GM23338 (cell line): ENCODE measurements around the gene MARK2. TPM values are rescaled to one million over a fixed set of nuclear protein-coding genes. Genes with fewer than 3 reads are reported as not detected.

Source experiments
- ATAC-seq: fragments of 200-7000 bp; cut with Tn5 transposase; 3 replicates; pipeline ENCODE4 v1.9.1; 2020
- DNase-seq: peaks from one replicate; pipeline ENCODE4 v3.0.0-alpha.2; 2015; ENCODE audit warnings: low spot score
- H2AFZ ChIP-seq: fragments of 200-600 bp; sonication (generic); 2 replicates; pipeline ENCODE4 v1.8.0; 2016; ENCODE audit warnings: antibody characterized with exemption, mild to moderate bottlenecking, moderate library complexity
- H3F3A ChIP-seq: fragments of 200-600 bp; sonication (generic); replicated peaks from 2 replicates; pipeline ENCODE4 v1.8.0; 2017; ENCODE audit warnings: antibody characterized with exemption, mixed run types, low read depth
- H3K27ac ChIP-seq: fragments of 200-600 bp; sonication (generic); 2 replicates; pipeline ENCODE4 v1.6.1; 2016; ENCODE audit warnings: low read depth
- H3K27me3 ChIP-seq: fragments of 200-600 bp; sonication (generic); 2 replicates; pipeline ENCODE4 v1.8.0; 2016; ENCODE audit warnings: mild to moderate bottlenecking, mixed run types, moderate library complexity; ENCODE audit not compliant: insufficient read depth
- H3K36me3 ChIP-seq: fragments of 200-600 bp; sonication (generic); 2 replicates; pipeline ENCODE4 v1.8.0; 2016; ENCODE audit warnings: mild to moderate bottlenecking; ENCODE audit not compliant: insufficient read depth
- H3K4me1 ChIP-seq: fragments of 200-600 bp; sonication (generic); 2 replicates; pipeline ENCODE4 v1.8.0; 2016; ENCODE audit warnings: mild to moderate bottlenecking, moderate library complexity; ENCODE audit not compliant: insufficient read depth
- H3K4me2 ChIP-seq: fragments of 200-600 bp; sonication (generic); 2 replicates; pipeline ENCODE4 v1.7.1; 2017; ENCODE audit warnings: mixed run types
- H3K4me3 ChIP-seq: fragments of 200-600 bp; sonication (generic); 2 replicates; pipeline ENCODE4 v1.6.1; 2016; ENCODE audit warnings: mixed run types
- H3K79me2 ChIP-seq: fragments of 200-600 bp; sonication (generic); replicated peaks from 2 replicates; pipeline ENCODE4 v1.8.0; 2017; ENCODE audit warnings: mild to moderate bottlenecking; ENCODE audit not compliant: insufficient read depth
- H3K9me2 ChIP-seq: fragments of 200-600 bp; sonication (generic); 2 replicates; pipeline ENCODE4 v1.8.0; 2017; ENCODE audit not compliant: insufficient read depth
- H4K20me1 ChIP-seq: fragments of 200-600 bp; sonication (generic); replicated peaks from 2 replicates; pipeline ENCODE4 v1.8.0; 2017; ENCODE audit warnings: mild to moderate bottlenecking; ENCODE audit not compliant: insufficient read depth
- H3K27ac Mint-ChIP-seq: 2 replicates; pipeline ENCODE4 v1.8.0; 2020; ENCODE audit warnings: inconsistent platforms, mild to moderate bottlenecking, moderate library complexity, mixed read lengths
- H3K27me3 Mint-ChIP-seq: 3 replicates; pipeline ENCODE4 v1.8.0; 2022; ENCODE audit warnings: low read depth, mild to moderate bottlenecking, moderate library complexity, mixed read lengths, inconsistent platforms; ENCODE audit not compliant: insufficient read depth, poor library complexity
- H3K36me3 Mint-ChIP-seq: 3 replicates; pipeline ENCODE4 v1.8.0; 2021; ENCODE audit warnings: low read depth, mild to moderate bottlenecking, inconsistent platforms, moderate library complexity, mixed read lengths
- H3K4me1 Mint-ChIP-seq: 3 replicates; pipeline ENCODE4 v1.8.0; 2020; ENCODE audit warnings: mild to moderate bottlenecking, inconsistent platforms, mixed read lengths
- H3K4me3 Mint-ChIP-seq: 3 replicates; pipeline ENCODE4 v1.8.0; 2021; ENCODE audit warnings: moderate library complexity, mild to moderate bottlenecking, inconsistent platforms, mixed read lengths
- H3K9me3 Mint-ChIP-seq: 3 replicates; pipeline ENCODE4 v1.8.0; 2020; ENCODE audit warnings: moderate library complexity, mild to moderate bottlenecking, inconsistent platforms, mixed read lengths
- CTCF ChIP-seq, 2 experiments: fragments of 200-600 bp in 1 of 2; sonication (generic) in 1 of 2; conservative IDR thresholded peaks; 2 replicates each; pipeline versions ENCODE4 v1.5.1 to v1.6.1; 2016 to 2017; ENCODE audit warnings: antibody characterized with exemption in 2 of 2, low read depth in 2 of 2, mild to moderate bottlenecking in 2 of 2, moderate library complexity in 1 of 2
- EZH2 ChIP-seq: fragments of 200-600 bp; sonication (generic); IDR thresholded peaks from one replicate; pipeline ENCODE4 v1.8.0; 2017; ENCODE audit warnings: antibody characterized with exemption, mild to moderate bottlenecking, low read depth; ENCODE audit not compliant: unreplicated experiment
- JUNB ChIP-seq: IDR thresholded peaks from one replicate; pipeline ENCODE4 v1.6.1; 2016; ENCODE audit warnings: antibody characterized with exemption; ENCODE audit not compliant: unreplicated experiment
- POLR2AphosphoS5 ChIP-seq: IDR thresholded peaks from 2 replicates; pipeline ENCODE4 v1.6.1; 2016; ENCODE audit warnings: antibody characterized with exemption, low read depth
- ZNF114 ChIP-seq: fragments of 250-450 bp; sonication (Bioruptor Pico); IDR thresholded peaks from 2 replicates; pipeline ENCODE4 v1.5.0; 2020; ENCODE audit warnings: mild to moderate bottlenecking, moderate library complexity
- ZNF331 ChIP-seq: fragments of 250-450 bp; sonication (Bioruptor Pico); IDR thresholded peaks from 2 replicates; pipeline ENCODE4 v1.5.0; 2020; ENCODE audit warnings: low read depth, mild to moderate bottlenecking, moderate library complexity
- polyA plus RNA-seq: library from polyadenylated mRNA; unstranded; fragments of >200 nt; fragmentation: Nextera tagmentation; extraction: Ambion mirVana; gene quantifications from 2 replicates; pipeline ENCODE4 v1.2.1, GENCODE V29; 2016
- total RNA-seq: library from RNA; depleted of rRNA; stranded (reverse); fragments of >200 nt; shearing (Covaris generic); gene quantifications from 2 replicates; pipeline ENCODE4 v1.2.3, GENCODE V29; 2014
- TF ChIP-seq, protein P1 (sequence below): fragments of 250-450 bp; sonication (Bioruptor Pico); IDR thresholded peaks from 2 replicates; pipeline ENCODE4 v1.5.0; 2020; ENCODE audit warnings: mild to moderate bottlenecking, moderate library complexity

The MARK2 gene
- total and polyA plus RNA-seq, 2 experiments from 2014 or later: 18.7 to 42.6 TPM

- Histone ChIP-seq H3K4me1 (peaks cover 4% of the 10 kb centered on the region), H3F3A (peaks cover 34% of the 10 kb centered on the region), H4K20me1 (peaks cover 38% of the 10 kb centered on the region), H3K4me3 (no peak overlapping the region), H3K9me2 (no peaks in the 10 kb centered on the region), H2AFZ (no peak overlapping the region), H3K79me2 (peaks cover 54% of the 10 kb centered on the region), H3K27ac (no peak overlapping the region), H3K27me3 (no peaks in the 10 kb centered on the region), H3K4me2 (no peak overlapping the region), H3K36me3 (peaks cover 13% of the 10 kb centered on the region)
- peaks cover 16% of the 10 kb centered on the region for H3K36me3 Mint-ChIP-seq
- H3K4me3 Mint-ChIP-seq: no peak overlapping the region
- no peaks in the 10 kb centered on the region for H3K9me3 Mint-ChIP-seq
- no peak overlapping the region for H3K27ac Mint-ChIP-seq
- ATAC-seq: no peak
- peaks cover 11% of the 10 kb centered on the region for H3K4me1 Mint-ChIP-seq
- DNase-seq: no peak
- TF ChIP-seq EZH2 (no peak), POLR2AphosphoS5 (no peak), JUNB (no peak), CTCF (conservative IDR thresholded peaks at IDR 0.05; ENCODE audit: low read depth in 2 of 2) (no peak), ZNF331 (CRISPR knock-in tag) (no peak), ZNF114 (CRISPR knock-in tag) (no peak)
- TF ChIP-seq, protein P1, sequence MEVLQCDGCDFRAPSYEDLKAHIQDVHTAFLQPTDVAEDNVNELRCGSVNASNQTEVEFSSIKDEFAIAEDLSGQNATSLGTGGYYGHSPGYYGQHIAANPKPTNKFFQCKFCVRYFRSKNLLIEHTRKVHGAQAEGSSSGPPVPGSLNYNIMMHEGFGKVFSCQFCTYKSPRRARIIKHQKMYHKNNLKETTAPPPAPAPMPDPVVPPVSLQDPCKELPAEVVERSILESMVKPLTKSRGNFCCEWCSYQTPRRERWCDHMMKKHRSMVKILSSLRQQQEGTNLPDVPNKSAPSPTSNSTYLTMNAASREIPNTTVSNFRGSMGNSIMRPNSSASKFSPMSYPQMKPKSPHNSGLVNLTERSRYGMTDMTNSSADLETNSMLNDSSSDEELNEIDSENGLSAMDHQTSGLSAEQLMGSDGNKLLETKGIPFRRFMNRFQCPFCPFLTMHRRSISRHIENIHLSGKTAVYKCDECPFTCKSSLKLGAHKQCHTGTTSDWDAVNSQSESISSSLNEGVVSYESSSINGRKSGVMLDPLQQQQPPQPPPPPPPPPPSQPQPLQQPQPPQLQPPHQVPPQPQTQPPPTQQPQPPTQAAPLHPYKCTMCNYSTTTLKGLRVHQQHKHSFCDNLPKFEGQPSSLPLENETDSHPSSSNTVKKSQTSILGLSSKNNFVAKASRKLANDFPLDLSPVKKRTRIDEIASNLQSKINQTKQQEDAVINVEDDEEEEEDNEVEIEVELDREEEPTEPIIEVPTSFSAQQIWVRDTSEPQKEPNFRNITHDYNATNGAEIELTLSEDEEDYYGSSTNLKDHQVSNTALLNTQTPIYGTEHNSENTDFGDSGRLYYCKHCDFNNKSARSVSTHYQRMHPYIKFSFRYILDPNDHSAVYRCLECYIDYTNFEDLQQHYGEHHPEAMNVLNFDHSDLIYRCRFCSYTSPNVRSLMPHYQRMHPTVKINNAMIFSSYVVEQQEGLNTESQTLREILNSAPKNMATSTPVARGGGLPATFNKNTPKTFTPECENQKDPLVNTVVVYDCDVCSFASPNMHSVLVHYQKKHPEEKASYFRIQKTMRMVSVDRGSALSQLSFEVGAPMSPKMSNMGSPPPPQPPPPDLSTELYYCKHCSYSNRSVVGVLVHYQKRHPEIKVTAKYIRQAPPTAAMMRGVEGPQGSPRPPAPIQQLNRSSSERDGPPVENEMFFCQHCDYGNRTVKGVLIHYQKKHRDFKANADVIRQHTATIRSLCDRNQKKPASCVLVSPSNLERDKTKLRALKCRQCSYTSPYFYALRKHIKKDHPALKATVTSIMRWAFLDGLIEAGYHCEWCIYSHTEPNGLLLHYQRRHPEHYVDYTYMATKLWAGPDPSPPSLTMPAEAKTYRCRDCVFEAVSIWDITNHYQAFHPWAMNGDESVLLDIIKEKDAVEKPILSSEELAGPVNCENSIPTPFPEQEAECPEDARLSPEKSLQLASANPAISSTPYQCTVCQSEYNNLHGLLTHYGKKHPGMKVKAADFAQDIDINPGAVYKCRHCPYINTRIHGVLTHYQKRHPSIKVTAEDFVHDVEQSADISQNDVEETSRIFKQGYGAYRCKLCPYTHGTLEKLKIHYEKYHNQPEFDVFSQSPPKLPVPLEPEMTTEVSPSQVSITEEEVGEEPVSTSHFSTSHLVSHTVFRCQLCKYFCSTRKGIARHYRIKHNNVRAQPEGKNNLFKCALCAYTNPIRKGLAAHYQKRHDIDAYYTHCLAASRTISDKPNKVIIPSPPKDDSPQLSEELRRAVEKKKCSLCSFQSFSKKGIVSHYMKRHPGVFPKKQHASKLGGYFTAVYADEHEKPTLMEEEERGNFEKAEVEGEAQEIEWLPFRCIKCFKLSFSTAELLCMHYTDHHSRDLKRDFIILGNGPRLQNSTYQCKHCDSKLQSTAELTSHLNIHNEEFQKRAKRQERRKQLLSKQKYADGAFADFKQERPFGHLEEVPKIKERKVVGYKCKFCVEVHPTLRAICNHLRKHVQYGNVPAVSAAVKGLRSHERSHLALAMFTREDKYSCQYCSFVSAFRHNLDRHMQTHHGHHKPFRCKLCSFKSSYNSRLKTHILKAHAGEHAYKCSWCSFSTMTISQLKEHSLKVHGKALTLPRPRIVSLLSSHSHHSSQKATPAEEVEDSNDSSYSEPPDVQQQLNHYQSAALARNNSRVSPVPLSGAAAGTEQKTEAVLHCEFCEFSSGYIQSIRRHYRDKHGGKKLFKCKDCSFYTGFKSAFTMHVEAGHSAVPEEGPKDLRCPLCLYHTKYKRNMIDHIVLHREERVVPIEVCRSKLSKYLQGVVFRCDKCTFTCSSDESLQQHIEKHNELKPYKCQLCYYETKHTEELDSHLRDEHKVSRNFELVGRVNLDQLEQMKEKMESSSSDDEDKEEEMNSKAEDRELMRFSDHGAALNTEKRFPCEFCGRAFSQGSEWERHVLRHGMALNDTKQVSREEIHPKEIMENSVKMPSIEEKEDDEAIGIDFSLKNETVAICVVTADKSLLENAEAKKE (CRISPR knock-in tag): no peak
- peaks cover 18% of the 10 kb centered on the region for H3K27me3 Mint-ChIP-seq
Measured at GRCh38 chr11:63942803-63943202, 103.9 kb downstream of the MARK2 start.
